ENCODE measurements around the gene MYEOV.

The MYEOV gene

DNA sequence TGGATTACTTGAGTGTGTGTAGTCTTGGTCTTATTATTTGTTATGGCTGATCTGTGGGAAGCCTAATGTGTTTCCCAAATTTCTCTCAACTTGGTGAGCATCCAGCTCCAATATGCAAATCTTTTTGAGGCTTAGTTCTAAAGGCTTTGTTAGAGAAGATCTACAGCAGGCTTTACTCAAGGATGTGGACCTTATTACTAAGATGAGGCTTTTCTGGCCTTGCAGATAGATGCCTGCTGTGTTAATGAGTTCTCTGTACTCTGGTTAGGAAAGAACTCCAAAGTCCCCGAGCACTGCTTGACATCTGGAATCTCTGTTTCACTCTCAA, 24.1 kb downstream of the MYEOV start:
- POLR2A ChIA-PET = no interaction called here
- TF ChIP-seq, protein P1, sequence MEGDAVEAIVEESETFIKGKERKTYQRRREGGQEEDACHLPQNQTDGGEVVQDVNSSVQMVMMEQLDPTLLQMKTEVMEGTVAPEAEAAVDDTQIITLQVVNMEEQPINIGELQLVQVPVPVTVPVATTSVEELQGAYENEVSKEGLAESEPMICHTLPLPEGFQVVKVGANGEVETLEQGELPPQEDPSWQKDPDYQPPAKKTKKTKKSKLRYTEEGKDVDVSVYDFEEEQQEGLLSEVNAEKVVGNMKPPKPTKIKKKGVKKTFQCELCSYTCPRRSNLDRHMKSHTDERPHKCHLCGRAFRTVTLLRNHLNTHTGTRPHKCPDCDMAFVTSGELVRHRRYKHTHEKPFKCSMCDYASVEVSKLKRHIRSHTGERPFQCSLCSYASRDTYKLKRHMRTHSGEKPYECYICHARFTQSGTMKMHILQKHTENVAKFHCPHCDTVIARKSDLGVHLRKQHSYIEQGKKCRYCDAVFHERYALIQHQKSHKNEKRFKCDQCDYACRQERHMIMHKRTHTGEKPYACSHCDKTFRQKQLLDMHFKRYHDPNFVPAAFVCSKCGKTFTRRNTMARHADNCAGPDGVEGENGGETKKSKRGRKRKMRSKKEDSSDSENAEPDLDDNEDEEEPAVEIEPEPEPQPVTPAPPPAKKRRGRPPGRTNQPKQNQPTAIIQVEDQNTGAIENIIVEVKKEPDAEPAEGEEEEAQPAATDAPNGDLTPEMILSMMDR (IDR thresholded peaks at IDR 0.05; ENCODE audit: control extremely low read depth, extremely low read depth, low read depth, missing control alignments) = no peak
- CTCF ChIA-PET = no interaction called here

DNA sequence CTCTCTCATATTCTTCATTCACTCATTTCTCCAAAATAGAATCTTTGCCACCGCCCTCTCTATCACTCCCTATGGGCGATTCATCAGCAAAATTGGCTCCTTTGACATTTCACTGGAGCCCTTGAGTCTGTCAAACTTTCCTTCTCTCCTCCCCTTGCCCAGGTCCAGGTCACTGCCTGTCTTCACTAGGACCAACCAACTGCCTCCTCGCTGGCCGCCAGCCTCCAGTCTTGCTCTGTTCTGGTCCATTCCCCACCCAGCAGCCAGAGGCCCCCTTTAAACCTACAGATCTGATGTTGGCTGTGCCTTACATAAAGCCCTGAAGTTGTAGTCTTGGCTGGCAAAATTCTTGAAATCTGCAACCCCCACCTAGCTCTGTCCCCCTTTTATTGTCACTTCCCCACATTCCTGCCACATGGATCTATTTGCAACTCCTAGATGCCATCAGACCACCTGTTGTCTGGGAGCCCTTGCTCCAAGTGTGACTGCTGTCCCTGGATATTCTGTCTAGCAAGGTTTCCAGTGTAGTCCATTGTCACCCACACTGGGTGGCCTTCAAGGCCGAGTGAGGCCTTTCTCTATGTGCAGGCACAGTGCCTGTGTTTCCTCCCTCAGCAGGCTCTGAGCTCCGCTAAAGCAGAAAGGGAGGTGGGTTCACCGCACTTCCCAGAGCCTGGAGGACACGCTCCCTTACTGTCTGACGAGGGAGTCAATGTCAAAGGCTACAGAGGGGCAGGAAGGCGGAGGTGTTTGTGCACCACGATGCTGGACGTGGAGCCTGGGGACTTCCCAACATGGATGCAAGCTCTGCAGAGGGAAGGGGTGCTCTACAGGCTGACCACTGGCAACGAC, 25.5 kb downstream of the MYEOV start:
- no peak for DNase-seq (ENCODE audit: extremely low spot score)
- TF ChIP-seq, protein P1 (IDR thresholded peaks at IDR 0.05; ENCODE audit: control extremely low read depth, extremely low read depth, low read depth, missing control alignments) = no peak
- ChIA-PET CTCF (interaction anchor here (1.1 kb wide), 1 partner anchor 14 kb away, joined by 3 read pairs; no protein-coding TSS in a partner anchor), POLR2A (no interaction called here)

More for the DNA sequence above, 24.1 kb downstream of the MYEOV start:
- no peak for DNase-seq (ENCODE audit: extremely low spot score)

DNA sequence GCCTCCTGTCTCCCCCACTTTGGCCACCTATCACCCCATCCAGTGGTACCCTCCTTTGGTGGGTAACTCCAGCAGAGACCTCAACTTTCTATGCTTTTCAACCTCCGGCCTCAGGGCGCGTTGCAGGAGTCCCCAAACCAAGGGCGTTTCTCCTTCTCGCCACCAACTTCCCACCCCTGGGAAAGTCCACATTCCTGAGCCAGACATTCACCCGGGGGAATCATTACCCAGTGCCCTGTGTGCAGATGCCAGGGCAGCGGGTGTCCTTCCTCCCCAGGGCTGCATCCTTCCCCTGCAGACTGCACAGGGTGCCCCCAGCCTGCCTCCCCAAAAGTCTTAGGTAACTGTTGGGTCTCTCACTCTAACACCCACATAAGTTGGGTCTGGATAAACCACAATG, 26.4 kb downstream of the MYEOV start:
- ChIA-PET CTCF (interaction anchor here (1.1 kb wide), 1 partner anchor 13 kb away, joined by 3 read pairs; no protein-coding TSS in a partner anchor), POLR2A (no interaction called here)
- TF ChIP-seq, protein P1 (IDR thresholded peaks at IDR 0.05; ENCODE audit: control extremely low read depth, extremely low read depth, low read depth, missing control alignments) = no peak
- no peak for DNase-seq (ENCODE audit: extremely low spot score)

DNA sequence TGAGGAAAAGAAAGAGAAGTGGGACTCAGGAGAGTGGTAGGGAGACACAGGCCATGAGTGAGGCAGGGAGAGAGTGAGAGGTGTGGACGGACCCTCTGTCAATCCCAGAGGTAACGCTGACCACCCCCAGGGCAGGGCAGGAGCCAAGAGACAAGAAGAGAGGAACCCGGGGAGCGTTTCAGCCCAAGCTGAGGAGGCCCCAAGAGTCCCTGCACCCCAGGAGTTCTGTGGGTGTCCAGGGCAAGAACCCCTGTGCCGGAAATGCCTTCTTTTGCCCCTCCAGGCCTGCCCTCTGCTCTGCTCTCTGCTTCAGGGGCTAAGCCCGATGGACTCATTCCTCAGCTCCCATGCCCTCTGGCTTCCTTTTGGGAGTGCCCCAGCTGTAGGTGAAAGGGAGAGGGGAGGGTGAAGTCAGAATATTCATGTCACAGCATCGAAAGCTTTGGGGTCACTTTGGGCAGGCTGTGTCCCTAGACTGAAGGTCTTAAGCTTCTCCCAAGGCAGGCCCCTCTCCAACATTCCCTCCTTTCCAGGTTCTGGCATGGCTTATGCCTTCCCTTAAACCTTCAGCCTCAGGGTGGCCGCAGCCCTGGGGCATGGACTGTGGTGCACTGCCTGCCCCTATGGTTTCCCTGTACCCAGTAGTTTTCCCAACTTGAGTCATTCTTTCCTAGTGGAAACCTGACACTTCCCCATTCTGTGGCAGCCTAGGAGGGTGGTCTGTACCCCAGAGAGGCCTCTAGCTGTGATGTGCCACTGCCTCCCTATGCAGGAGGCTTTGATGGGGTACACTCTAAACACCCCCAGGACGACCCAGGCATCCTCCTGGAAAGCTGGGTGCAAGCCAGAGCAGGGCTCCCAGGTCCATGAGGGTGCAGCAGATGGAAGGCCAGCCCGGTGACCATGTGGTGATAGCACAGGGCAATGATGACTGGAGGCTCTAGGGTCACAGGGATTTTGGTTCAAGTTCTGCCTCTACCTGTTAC, 27.1 kb downstream of the MYEOV start:
- DNase-seq (ENCODE audit: extremely low spot score) = no peak
- POLR2A ChIA-PET = no interaction called here
- TF ChIP-seq, protein P1 (IDR thresholded peaks at IDR 0.05; ENCODE audit: control extremely low read depth, extremely low read depth, low read depth, missing control alignments) = no peak
- CTCF ChIA-PET = no interaction called here

DNA sequence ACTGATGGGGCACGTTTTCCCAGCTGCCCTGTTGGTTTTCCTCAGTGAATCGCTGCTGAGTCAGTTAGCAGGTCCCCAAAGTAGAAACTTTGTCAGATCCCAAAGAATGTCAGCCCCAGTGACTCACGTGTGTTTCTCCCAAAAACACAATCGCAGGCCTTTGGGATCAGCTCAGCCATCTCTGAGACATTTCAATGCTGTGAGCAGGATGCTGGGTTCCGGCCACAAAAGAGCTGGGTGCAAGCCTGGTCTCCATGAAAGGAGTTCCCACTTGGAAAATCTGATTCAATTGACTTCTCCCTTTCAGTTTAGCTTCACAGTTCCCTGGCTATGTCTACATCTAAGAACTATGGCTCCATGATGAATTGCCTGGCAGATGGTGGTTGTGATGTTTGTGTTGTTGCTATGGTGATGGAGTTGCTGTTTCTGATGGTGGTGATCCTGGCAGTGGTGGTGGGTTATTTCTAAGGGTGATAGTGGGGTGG, 28.0 kb downstream of the MYEOV start:
- no peak for DNase-seq (ENCODE audit: extremely low spot score)
- POLR2A ChIA-PET = no interaction called here
- TF ChIP-seq, protein P1 (IDR thresholded peaks at IDR 0.05; ENCODE audit: control extremely low read depth, extremely low read depth, low read depth, missing control alignments) = no peak
- CTCF ChIA-PET = no interaction called here

DNA sequence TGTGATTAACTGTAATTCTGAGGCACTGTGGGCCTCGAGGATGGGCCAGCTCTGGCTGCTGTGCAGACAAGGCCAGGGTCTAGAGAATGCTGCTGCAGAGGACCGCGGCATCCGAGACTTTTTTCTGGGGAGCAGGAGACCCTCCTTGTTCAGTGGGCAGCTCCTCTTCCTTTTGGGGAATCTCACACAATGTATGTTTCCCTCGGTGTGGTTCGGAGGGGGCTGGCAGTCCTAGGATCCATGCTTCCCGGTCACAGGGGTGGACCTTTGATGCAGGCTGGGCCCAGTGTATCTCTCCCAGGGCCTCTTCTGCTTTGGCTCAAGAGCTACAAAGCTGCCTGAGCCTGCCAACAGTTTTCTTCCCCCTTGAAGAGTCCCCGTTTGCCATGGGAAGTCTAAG, 31.5 kb downstream of the MYEOV start:
- POLR2A ChIA-PET = no interaction called here
- CTCF ChIA-PET = interaction anchor here (0.6 to 1.0 kb wide), 2 partner anchors 11 to 361 kb away, joined by 3 read pairs; no protein-coding TSS in a partner anchor
- DNase-seq (ENCODE audit: extremely low spot score) = no peak

More for the DNA sequence above, 31.5 kb downstream of the MYEOV start:
- TF ChIP-seq, protein P1 (IDR thresholded peaks at IDR 0.05; ENCODE audit: control extremely low read depth, extremely low read depth, low read depth, missing control alignments) = no peak

All from GM10248 (cell line).